NCI-H1694 treated with DMSO at 0.1 percent for 48 hours (cell line): ENCODE measurements around the gene MAP2K6.

Experiments
- DNase-seq: peaks from one replicate; lab custom pipeline; 2025; lab: John Stamatoyannopoulos, UW

Gene MAP2K6

DNA sequence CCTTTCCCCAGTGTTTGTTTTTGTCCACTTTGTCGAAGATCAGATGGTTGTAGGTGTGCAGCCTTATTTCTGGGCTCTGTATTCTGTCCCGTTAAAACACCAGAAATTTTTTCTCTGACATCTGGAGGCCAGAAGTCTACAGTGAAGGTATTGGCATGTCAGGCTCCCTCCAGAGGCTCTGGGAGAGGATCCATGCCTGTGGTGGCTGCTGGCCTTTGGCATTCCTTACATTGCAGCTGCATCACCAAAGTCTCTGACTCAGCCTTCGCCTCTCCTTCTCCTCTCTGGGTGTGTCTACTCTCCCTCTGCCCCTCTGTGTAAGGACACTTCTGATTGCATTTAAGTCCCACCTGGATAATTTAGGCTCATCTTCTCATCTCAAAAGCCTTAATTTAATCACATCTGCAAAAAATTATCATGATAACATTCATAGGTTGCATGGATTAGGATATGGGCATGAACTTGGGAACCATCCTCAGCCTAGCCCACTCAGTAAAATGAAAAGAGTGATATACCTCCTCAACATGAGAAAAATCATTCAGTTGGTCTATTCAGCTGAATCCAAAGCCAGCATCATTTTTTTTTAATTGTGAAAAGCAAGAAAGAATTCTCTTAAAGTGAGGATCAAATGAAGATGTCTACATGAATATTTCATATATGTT is 78.0 kb downstream of the MAP2K6 start:
- no peak for DNase-seq

- no peak for DNase-seq
Measured at GRCh38 chr17:69495787-69496186, 81.3 kb downstream of the MAP2K6 start.

- no peak for DNase-seq
Measured at GRCh38 chr17:69497161-69497560, 82.7 kb downstream of the MAP2K6 start.

DNA sequence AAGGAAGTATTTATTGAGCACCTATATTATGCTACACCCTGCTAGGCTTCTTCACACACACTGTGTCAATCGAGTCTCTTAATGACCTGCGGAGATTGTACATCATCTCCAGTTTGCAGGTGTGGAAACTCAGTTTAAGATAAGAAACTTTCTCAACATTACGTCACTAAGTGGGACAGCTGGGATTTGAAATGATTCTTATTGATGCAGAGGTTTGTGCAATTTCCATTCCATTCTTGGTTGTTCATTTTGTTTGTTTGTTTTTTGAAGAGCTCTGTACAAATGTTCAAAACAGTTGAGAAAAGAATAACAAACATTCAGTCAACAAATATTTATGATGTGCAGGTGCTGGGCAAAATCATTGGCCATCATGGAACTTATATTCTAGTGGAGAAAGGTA is 84.8 kb downstream of the MAP2K6 start:
- no peak for DNase-seq

DNA sequence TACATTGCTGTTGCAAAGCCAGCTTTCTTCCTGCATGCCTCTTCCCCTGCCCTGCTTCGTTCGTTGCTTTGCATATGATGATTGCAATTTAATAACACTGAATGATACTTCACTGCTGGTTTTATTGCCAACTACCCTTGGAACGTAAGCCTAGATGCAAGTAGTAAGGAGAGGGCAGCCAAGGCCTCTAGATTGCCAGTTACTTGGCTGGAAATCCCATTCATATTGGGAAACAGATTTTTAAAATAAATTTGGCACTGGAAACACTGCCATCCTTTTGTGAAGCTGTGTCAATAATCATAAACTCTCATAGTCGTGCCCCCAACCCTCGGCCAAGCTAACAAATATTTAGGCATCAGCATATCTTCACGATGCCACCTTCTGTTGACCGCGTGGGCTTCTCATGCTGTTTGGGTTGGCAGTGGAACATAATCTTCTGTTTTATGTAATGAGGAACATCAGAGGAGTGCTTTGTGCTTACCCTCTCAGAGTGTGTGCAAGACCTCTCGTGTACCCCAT is 86.5 kb downstream of the MAP2K6 start:
- DNase-seq: peak; percentile 73

DNA sequence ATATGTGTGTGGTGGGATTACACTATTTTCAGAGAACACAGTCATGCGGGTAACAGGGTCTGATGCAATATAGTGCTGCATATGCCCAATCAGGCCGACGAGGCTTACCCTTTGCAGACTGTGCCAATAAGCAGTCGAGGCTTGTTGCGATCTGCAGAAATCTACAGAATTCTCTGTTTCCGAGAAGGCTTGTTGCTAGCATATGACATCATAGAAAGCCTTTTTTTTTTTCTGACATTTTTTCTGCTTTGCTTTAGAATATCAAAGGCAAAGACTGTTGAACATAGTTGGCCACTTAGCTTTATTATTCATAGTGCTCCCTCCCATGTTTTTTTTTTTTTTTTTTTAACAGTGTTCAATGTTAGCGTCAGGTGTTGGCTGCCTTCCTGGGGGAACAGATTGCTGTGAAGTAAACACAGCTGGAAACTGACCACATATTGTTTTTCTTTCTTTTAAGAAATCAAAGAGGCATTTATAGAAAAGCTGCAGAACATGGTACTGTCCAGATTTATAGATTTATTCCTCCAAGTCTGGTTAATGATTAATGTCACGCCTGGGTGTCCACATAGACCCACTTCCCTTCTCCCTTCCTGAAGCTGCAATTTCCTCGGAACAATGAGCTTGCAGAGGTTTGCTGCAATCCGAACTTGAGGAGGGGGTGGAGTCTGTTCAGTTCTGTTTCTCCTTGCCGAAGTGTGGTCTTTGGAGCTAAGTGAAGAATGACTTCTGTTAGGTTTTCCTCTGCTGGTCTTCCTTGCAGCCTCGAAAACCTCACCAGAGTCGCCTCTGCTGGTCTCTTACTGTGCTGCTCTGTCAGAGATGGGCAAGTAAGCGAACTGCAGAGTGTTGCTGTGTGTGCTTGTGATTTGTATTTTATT is 87.3 kb downstream of the MAP2K6 start:
- DNase-seq: peak; percentile 89

- DNase-seq: no peak
Measured at GRCh38 chr17:69503711-69504110, 89.2 kb downstream of the MAP2K6 start.

DNA sequence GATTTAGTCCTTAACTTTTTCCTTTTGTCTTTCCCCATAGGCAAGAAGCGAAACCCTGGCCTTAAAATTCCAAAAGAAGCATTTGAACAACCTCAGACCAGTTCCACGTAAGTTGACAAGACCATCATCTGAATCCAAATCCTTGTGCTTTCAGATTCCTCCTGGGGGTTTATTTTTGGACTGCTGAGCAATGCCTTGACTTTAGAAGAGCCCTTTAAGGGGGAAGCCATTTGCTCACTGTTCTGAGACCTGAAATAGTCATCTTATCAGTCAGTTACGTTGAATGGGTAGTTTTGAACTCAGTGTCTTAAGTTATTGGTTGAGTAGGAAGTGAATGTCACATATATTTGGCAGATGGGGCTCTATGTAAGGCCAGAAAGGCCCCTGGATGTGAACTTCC is 91.2 kb downstream of the MAP2K6 start:
- no peak for DNase-seq

DNA sequence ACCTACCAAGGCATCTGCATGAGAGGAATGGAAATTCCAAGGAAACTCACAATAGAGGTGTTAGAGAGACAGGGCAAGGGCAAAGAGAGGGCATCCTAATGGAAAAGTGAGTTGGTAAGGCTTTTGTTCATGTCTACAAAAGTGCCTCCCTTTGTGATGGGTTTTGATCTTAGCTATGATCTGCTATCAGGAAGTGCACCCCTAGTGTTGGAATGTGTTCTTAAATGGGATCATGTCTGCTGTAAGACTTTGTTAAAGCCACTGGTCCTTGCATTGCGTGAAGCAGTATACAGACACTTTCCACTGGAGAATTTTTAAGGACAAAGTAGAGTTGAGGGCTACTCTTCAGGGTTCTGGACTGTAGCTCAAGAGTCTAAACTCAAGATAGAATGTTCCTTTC is 92.0 kb downstream of the MAP2K6 start:
- no peak for DNase-seq

- DNase-seq: no peak
Measured at GRCh38 chr17:69508814-69509213, 94.3 kb downstream of the MAP2K6 start.

DNA sequence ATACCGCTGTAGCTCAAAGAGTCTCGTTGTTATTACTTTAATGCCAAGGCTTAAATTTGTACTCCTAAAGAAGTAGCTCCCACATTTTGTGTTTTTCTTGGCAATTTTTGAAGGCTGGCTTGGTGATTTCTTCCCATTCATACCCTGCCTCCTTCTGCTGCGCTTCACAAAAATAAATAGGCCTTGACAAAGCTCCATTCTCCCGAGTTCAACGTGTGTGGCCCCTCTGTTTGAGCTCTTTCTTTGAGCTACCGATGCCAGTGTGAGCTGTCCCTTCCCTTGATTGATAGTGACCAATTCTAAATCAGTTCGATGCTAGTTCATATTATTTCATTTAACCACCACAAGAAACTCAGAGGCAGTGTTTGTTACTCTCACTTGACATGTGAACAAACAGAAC is 96.8 kb downstream of the MAP2K6 start:
- no peak for DNase-seq

GRCh38 chr17:69512946-69513345 is 98.4 kb downstream of the MAP2K6 start:
- no peak for DNase-seq

DNA sequence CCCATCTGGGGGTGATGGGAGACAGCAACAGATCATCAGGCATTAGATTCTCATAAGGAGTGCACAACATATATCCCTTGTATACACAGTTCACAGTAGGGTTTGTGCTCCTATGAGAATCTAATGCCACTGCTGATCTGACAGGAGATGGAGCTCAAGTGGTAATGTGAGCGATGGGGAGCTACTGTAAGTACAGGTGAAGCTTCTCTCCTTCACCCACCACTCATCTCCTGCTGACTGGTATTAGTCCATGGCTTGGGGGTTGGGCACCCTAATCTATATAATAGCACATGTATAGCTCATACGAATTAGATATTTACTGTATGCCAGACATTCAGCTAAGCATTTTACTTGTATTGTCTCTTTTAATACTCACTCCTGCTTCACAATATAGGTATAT is 101.7 kb downstream of the MAP2K6 start:
- no peak for DNase-seq

DNA sequence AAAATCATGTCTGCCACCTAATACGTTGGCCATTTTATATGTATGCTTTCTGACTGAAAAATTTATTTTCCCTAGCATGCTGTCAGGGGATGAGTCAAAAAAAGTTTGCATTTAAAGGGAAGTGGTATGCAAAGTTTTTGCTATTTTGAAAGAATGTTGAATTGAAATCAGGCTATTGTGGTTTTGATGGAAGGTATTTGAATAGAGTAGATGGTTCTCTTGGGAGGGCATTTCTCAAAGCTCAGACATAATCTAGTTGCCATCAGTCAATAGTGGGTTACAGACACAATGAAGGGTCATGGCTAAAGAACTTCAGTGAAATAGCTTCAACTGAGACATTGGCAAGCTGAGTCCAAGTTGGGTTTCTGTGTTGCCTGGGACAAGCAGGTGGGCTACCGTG is 102.4 kb downstream of the MAP2K6 start:
- no peak for DNase-seq

DNA sequence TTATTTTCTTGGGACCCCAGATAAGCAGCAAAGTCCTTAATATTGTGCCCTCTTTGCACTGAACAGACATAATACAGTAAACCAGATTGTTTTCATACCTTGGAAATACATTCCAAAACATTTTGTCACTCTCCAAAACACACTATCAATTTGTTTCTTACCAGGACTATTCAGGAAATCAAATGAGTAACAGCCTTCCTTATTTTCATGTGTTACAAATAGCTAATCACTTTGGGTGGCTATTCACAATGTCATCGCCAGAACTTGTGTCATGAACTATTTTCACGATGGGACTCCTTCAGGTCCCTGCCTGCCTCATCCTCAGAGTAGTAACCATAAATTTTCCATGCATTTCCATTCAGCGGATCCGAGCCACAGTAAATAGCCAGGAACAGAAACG is 104.5 kb downstream of the MAP2K6 start:
- DNase-seq: no peak

DNA sequence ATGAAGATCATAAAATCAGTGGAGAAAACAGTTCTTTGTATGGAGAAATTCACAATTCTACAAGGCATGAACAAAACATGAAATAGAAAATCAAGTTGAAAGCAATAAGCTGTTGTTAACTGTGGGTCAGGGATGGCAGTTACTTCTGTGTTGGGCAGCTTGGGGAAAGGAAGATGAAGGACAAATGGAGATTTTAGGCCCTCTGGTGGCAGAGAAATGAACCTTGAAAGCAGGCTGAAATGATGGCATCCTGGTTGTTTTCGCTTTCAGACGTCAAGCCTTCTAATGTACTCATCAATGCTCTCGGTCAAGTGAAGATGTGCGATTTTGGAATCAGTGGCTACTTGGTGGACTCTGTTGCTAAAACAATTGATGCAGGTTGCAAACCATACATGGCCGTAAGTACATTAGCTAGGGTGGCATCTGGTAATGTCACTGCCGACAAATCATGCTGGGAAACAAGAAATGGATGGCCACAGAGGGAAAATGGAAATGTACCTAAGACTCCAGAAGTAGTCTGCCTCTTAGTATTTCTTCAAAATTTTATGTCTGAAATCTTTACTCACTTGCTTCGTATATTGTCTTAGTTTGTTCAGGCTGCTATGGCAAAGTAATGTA is 108.9 kb downstream of the MAP2K6 start:
- peak; percentile 45 for DNase-seq

GRCh38 chr17:69524854-69525253 is 110.4 kb downstream of the MAP2K6 start:
- no peak for DNase-seq

GRCh38 chr17:69525920-69526841 is 111.7 kb downstream of the MAP2K6 start:
- DNase-seq: peak; percentile 43

DNA sequence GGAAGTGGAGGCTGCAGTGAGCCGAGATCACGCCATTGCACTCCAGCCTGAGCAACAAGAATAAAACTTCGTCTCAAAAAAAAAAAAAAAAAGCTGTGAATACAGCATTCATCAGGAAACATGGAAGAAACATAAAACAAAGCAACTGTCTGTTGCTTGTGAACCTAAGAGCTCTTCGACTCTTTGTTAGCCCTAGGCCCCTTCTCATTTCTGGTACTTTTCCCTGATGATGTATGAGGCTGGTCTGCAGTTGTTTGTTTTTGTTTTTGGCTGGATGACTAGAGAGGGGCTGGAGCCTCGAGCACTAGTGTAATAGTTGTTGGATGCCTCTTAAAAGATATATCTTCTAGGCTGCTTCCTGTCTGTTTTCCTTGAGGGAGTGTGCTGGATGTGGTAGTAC is 113.5 kb downstream of the MAP2K6 start:
- DNase-seq: no peak

DNA sequence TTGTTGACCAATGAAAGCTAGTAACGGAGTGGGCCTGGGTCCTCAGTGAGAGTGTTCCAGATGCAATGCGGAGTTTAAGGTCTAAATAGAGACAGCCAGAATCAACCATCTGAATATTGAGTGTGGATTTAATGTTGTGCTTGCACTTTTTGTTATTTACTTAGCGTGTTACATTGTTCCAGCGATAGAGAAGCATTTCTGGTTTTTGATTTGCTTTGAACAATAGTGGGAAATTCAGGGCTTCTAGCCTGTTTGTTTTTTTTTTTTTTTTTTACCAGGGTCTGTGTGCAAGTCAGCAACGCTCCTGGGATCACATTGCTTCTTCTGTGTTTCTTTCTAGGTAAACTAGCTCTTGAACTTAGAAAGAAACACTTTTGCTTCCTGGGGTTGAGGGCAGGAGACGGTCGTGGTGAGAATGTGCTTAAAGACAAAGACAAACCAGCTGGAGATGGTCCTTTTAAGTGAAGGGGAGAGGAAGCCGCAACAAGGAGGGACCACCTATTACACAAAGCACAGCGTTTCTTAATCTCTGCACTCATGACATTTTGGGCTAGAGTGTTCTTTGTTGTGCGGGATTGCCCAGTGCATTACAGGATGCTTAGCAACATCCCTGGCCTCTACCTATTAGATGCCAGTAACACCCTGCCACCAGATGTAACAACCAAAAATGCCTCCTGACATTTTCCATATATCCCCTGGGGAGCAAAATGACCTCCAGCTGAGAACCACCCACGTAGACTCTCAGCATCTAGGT is 119.2 kb downstream of the MAP2K6 start:
- no peak for DNase-seq

DNA sequence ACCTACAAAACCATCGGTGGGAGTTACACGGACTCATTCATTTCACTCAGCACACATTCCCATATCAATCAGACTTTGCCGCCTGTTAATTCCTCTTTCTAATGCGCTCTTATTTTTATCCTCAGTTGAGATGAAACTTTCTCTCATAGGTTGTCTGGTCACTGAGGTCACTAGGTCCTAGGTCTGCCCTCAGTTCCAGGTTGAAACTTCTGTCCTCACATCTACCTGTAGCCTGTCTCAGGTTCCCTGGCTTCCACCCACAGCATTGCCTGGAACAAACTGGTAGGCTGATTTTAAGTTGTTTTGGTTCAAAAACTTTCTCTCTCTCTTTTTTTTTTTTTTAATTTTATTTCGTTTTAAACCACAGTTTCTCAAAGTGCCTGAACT is 119.7 kb downstream of the MAP2K6 start:
- DNase-seq: no peak
